NOMO-1 (cell line): ENCODE data around the gene UBAC1.
"Not testable (repeated sequence)": the region's sequence is repeated elsewhere in the genome, so short reads cannot be mapped to it uniquely, and the experiment has no call there.

Source experiments
- DNase-seq, 2 experiments: peaks; one replicate each; lab custom pipeline; 2025; ENCODE audit not compliant: unreplicated experiment in 2 of 2; lab: John Stamatoyannopoulos, UW

The UBAC1 gene

GRCh38 chr9:135905380-135906258 lies 55.6 kb downstream of the UBAC1 start:
- peak in 1 of 2 experiments; percentile 41 for DNase-seq

DNA sequence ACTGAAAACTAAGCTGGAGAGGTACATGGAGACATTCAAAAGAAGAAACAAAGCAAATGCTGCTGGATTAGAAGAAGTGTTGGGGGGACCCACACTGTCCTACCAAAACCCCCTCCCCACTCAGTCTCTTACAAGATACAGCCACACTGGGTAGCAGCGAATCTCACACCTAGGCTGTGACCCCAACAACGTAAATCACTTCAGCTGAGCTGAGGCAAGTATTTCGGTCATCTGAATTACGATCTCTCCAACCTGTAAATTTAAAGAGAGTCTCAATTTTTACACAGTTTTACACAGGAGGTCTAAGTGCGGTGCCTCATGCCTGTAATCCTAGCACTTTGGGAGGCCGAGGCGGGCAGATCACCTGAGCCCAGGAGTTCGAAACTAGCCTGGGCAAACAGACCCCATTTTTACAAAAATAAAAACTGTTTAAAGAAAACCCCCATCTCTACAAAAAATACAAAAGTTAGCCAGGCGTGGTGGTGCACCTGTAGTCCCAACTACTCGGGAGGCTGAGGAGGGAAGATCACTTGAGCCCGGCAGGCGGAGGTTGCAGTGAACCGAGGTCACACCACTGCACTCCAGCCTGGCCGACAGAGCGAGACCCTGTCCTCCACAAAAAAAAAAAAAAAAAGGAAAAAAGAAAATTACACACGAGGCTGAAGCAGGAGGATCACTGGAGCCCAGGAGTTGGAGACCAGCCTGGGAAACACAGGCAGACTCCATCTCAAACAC lies 57.2 kb downstream of the UBAC1 start:
- DNase-seq, result no peak

- no peak for DNase-seq
Observed at GRCh38 chr9:135903358-135903656, 57.9 kb downstream of the UBAC1 start.

DNA sequence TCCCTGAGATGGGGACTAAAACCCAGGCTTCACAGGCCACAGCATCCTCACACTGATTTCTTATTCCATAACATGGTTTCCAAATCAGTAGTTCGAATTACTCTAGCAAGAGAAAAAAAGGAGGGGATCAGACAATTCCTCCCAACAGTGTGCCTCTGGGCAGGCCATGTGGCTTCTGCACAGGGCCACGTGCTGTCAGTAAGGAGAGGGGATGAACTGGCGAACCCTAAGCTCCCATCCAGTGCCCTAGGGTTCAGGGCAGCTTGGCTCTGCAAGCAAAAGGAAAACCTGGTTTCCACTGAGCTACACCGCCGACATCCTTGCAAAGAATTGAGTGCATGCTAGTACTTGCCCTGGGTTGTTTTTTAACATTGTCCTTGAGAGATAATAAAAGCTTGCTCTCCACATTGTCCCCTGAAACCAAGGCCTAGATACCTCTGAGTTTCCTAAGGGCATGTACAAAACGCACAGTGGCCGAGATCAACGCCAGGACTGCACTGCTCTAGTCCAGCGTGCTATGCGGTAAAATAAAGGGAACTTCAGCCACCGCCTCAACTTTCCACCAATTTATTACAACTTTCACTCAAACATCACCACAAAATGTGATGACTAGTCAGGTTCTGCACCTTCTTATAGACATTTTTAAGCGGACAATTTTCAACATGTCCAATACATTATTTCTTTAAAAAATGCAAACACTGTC lies 58.4 kb downstream of the UBAC1 start:
- peak; percentile 62 to 78 for DNase-seq

GRCh38 chr9:135901826-135902225 lies 59.3 kb downstream of the UBAC1 start:
- no peak for DNase-seq

GRCh38 chr9:135901031-135901758 lies 60.0 kb downstream of the UBAC1 start:
- DNase-seq, result no peak

DNA sequence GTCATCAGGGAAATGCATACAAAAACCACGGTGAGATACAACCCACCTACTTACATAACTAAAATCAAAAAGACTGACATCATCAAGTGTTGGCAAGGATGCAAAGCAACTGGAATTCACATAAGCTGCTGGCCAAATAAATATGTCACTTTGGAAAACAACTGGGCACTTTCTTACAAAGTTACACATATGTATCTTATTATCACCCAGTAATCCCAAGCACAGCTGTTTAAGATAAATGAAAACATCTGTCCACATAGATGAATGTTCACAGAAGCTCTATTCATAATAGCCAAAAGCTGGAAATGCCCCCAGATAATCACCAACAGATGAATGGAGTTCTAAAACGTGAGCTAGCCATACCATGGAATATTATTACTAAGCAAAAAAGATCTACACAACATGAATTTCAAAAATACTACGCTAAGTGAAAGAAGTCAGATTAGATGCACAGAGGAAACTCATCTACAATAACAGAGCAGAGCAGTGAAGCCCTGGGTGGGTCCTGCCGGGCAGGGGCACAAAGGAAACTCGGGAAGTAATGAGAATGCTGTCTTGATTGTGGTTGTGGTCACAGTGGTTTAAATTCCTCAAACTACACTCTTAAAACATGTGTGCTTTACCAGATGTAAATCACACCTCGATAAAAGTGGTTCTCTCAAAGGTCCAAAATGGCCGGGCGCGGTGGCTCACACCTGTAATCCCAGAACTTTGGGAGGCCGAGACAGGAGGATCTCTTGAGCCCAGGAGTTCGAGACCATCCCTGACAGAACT lies 62.4 kb downstream of the UBAC1 start:
- no peak for DNase-seq

GRCh38 chr9:135896626-135897025 lies 64.5 kb downstream of the UBAC1 start:
- no peak for DNase-seq

DNA sequence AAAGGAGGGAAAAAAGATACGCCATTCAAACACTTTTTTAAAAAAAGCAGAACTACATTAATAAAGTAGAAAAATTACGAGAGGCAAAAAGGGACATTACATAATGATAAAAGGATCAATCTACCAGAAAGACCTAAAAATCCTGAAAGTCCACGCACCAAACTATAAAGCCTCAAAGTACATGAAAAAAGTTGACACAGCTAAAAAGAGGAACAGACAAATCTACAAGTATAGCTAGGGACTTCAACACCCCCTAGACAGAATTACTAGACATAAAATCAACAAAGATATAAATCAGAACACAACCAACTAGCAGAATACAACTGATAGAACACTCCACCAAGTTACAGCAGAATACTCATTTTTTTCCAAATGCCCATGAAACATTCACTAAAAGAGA lies 65.0 kb downstream of the UBAC1 start:
- peak; percentile 19 to 49 for DNase-seq

GRCh38 chr9:135895202-135895848 lies 65.8 kb downstream of the UBAC1 start:
- no peak for DNase-seq

DNA sequence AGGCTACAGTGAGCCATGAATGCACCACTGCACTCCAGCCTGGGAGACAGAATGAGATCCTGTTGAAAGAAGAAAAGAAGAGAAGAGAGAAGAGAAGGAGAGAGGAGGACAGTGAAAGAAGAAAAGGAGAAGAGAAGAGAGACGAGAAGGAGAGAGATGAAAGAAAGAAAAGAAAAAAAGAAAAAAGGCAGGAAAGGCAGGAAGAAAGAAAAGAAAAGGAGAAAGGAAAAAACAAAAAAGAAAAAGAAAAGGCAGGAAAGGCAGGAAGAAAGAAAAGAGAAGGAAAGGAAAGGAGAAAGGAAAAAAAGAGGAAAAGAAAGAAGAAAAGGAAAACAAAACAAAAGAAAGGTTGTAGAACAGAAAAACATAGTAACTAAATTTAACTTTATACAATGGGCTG lies 68.1 kb downstream of the UBAC1 start:
- DNase-seq, result no peak

DNA sequence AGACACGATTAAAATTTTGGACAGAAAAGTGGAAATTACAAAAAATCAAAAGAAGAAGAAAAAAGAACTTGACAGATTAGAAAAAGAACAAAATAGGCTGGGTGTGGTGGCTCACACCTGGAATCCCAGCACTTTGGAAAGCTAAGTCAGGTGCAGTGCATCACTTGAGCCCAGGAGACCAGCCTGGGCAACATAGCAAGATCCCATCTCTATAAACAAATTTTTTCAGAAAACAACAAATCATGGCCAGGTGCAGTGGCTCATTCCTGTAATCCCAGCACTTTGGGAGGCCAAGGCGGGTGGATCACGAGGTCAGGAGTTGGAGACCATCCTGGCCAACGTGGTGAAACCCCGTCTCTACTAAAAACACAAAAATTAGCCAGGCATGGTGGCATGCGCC lies 68.8 kb downstream of the UBAC1 start:
- not testable (repeated sequence) for DNase-seq

- DNase-seq, result no peak
Observed at GRCh38 chr9:135891027-135891631, 70.0 kb downstream of the UBAC1 start.

DNA sequence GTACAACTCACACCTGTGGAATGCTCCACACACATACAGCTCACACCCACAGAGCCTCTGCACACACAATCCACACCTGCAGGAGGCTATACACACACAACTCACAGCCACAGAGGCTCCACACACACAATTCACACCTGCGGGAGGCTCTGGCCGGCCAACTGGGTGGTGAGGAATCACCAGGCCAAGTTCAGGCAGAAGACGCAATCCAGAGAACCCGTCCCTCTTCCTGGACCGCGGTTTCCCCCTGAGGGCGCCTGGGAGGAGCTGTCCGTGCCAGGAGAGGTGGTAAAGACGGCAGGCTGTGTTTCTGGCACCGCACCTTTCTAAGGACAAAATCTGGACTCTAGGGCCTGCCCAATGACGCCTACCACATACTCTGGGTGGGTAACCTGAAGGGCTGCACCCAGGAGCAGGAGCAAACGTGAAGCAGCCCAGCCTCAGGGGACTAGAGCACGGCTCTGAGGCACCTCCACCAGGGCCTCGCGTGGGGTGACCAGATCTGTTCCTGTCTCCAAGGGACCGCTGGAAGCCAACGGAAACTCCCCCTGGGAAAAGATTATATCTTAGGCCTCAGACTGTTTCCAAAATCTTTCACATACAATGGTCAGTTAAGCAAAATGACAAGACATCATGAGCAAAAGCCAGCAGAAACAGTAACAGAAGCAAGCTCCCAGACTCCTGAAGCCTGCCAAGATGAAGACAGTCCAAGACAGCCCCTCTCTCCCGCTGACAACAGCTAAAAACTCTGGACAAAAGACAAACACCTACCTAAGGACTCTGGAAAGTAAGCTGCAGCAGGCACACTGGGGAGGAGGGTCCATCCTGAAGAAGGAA lies 70.8 kb downstream of the UBAC1 start:
- no peak for DNase-seq

DNA sequence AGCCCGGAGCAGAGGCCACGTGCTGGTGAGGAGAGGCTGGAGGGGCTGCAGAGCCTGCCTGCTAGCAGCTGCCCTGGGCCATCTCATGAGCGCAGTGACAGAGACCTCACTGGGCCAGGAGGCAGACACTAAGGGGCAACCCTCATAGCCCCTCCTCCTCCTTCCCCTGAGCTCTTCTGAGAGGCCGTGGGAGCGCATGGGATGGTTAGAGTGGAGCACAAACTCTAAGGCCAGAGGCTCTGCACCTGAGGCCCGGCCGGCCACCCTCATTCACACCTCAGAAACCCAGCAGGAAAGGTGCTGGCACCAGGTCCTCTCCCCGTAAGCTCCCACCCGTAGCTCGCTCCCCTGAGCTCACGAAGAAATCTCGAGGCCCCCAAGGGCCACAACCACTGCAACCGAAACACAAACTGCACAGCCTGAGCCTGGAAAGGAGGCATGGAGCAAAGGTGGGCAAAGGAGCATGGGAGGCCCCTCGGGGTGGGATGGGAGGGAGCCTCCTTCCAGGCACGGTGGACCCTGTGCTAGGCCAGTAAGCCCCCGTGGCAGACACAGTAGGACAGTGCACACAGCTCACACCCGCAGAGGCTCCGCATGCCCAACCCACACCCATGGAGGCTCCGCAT lies 71.5 kb downstream of the UBAC1 start:
- no peak for DNase-seq

GRCh38 chr9:135888766-135889394 lies 72.3 kb downstream of the UBAC1 start:
- DNase-seq, result no peak

DNA sequence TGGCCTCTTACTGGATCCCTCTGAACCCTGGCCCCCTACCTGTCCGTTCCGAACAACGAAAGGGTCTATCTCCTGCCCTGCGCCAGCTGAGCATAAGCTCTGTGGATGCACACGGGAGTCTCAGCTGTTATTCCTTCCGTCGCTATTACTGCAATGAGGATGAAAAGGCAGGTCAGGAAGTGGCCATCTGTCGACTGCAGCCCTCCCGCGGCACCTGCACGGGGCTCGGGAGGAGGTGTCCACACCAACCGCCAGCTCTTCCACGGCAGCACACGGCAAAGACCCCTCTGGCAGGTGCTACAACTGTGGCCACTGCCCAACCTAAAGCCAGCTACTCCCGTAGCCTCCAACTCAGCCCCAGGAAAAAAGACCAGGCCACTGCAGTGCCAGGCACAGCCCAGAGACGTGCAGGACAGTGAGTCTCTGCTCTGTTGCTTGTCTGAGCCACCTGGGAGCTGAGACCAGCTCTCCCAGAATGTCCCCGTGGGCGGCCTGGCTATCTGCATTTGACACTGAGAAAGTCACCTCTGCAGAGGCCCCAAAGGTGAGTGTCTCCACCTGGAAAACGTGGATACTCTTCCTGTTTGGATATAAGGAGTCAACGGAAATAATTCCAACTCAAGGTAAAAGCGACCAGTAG lies 72.9 kb downstream of the UBAC1 start:
- DNase-seq, result no peak
